Vagina (tissue), 2 donors: ENCODE results near the gene LRPPRC.

Experiments used
- POLR2A ChIP-seq, 2 donors: fragments of 450-650 bp; IDR thresholded peaks; one replicate each; pipeline ENCODE4 v1.6.1; 2017; ENCODE audit warnings: antibody characterized with exemption in 2 of 2, mild to moderate bottlenecking in 2 of 2, moderate library complexity in 2 of 2
- POLR2AphosphoS5 ChIP-seq, 2 donors: sonication (generic); formaldehyde crosslinking; IDR thresholded peaks; one replicate each; pipeline ENCODE4 v1.9.0; 2017; ENCODE audit warnings: antibody characterized with exemption in 2 of 2, mild to moderate bottlenecking in 2 of 2, low read depth in 1 of 2; ENCODE audit not compliant: insufficient read depth in 1 of 2
- TF ChIP-seq, protein P1 (sequence below), 3 experiments: fragments of 450-650 bp in 2 of 3; fragments of 200-600 bp in 1 of 3; sonication (generic) in 1 of 3; IDR thresholded peaks; one replicate each; pipeline ENCODE4 v1.5.1; 2017 to 2019; ENCODE audit warnings: antibody characterized with exemption in 3 of 3, mild to moderate bottlenecking in 2 of 3, moderate library complexity in 2 of 3

DNA sequence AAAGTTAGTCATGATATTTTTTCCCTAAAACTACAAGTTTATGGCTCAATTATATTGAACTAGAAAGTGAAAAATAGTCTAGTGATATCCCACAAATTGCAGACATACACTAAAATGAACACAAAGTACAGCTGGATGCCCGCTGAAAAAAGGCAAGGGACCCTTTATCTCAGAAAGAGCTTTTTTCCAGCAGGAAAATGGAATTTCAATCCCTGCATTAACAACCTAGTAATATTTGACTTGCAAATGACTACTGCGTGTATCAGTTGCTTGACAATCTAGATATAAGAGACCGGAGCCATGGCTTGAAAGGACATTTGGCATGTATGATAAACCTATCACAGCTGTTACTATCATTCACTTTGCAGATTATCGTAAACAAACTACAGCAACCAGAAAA is 49.1 kb downstream of the LRPPRC start:
- TF ChIP-seq, protein P1, sequence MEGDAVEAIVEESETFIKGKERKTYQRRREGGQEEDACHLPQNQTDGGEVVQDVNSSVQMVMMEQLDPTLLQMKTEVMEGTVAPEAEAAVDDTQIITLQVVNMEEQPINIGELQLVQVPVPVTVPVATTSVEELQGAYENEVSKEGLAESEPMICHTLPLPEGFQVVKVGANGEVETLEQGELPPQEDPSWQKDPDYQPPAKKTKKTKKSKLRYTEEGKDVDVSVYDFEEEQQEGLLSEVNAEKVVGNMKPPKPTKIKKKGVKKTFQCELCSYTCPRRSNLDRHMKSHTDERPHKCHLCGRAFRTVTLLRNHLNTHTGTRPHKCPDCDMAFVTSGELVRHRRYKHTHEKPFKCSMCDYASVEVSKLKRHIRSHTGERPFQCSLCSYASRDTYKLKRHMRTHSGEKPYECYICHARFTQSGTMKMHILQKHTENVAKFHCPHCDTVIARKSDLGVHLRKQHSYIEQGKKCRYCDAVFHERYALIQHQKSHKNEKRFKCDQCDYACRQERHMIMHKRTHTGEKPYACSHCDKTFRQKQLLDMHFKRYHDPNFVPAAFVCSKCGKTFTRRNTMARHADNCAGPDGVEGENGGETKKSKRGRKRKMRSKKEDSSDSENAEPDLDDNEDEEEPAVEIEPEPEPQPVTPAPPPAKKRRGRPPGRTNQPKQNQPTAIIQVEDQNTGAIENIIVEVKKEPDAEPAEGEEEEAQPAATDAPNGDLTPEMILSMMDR (IDR thresholded peaks at IDR 0.05), result no peak
- TF ChIP-seq POLR2A (IDR thresholded peaks at IDR 0.05) (no peak), POLR2AphosphoS5 (IDR thresholded peaks at IDR 0.05; ENCODE audit: insufficient read depth in 1 of 2, low read depth in 1 of 2) (no peak)
